Type B pancreatic cell (in vitro differentiated cells): ENCODE results near the gene EPG5. TPM values are rescaled to one million over a fixed set of nuclear protein-coding genes. Genes with fewer than 3 reads are reported as not detected.
"Not testable (repeated sequence)": the region's sequence is repeated elsewhere in the genome, so short reads cannot be mapped to it uniquely, and the experiment has no call there.

Source experiments
- DNase-seq: peaks from one replicate; pipeline ENCODE4 v3.0.0; 2021; ENCODE audit warnings: mixed read lengths; ENCODE audit not compliant: unreplicated experiment; ENCODE audit errors: extremely low spot score
- H3K27ac Mint-ChIP-seq: 2 replicates; pipeline ENCODE4 v1.8.0; 2021; ENCODE audit warnings: mild to moderate bottlenecking, mixed read lengths
- H3K27me3 Mint-ChIP-seq: 2 replicates; pipeline ENCODE4 v1.8.0; 2021; ENCODE audit warnings: mixed read lengths
- H3K36me3 Mint-ChIP-seq: 2 replicates; pipeline ENCODE4 v1.8.0; 2021; ENCODE audit warnings: mixed read lengths
- H3K4me1 Mint-ChIP-seq: one replicate; pipeline ENCODE4 v1.8.0; 2021; ENCODE audit warnings: mixed read lengths; ENCODE audit not compliant: unreplicated experiment
- H3K4me3 Mint-ChIP-seq: 2 replicates; pipeline ENCODE4 v1.8.0; 2021; ENCODE audit warnings: mild to moderate bottlenecking, mixed read lengths
- H3K9me3 Mint-ChIP-seq: 2 replicates; pipeline ENCODE4 v1.8.0; 2021; ENCODE audit warnings: mixed read lengths
- CTCF ChIP-seq: fragments of 200-600 bp; sonication (generic); conservative IDR thresholded peaks from 2 replicates; pipeline ENCODE4 v1.5.0; 2021; ENCODE audit warnings: antibody characterized with exemption, mild to moderate bottlenecking
- total RNA-seq: library from RNA; stranded (reverse); gene quantifications from 2 replicates; pipeline ENCODE4 v1.2.1, GENCODE V29; 2021; ENCODE audit warnings: low replicate concordance

EPG5 gene
- total RNA-seq, 1 donor from 2014 or later, result 27.9 TPM

GRCh38 chr18:45830917-45831316, 136.2 kb downstream of the EPG5 start:
- Mint-ChIP-seq H3K9me3 (no peaks in the 10 kb centered on the region), H3K27ac (no peak overlapping the region), H3K36me3 (no peaks in the 10 kb centered on the region), H3K27me3 (peaks cover 23% of the 10 kb centered on the region), H3K4me1 (peaks cover 30% of the 10 kb centered on the region), H3K4me3 (peak overlapping the region; percentile 9)
- no peak for TF ChIP-seq CTCF
- DNase-seq, result no peak

- H3K9me3 Mint-ChIP-seq, result no peaks in the 10 kb centered on the region
- no peak for DNase-seq
- TF ChIP-seq CTCF, result no peak
- peaks cover 12% of the 10 kb centered on the region for H3K27me3 Mint-ChIP-seq
- H3K36me3 Mint-ChIP-seq, result no peaks in the 10 kb centered on the region
- H3K27ac Mint-ChIP-seq, result peak overlapping the region; percentile 72
- peaks cover 33% of the 10 kb centered on the region for H3K4me1 Mint-ChIP-seq
- H3K4me3 Mint-ChIP-seq, result peak overlapping the region; percentile 73
These were observed 137.3 kb downstream of the EPG5 start for GRCh38 chr18:45829855-45830254.

- H3K27ac Mint-ChIP-seq, result peak overlapping the region; percentile 72
These were observed 138.0 kb downstream of the EPG5 start for GRCh38 chr18:45828917-45829811.

GRCh38 chr18:45826716-45827115, 140.4 kb downstream of the EPG5 start:
- peaks cover 28% of the 10 kb centered on the region for H3K4me1 Mint-ChIP-seq
- not testable (repeated sequence) for DNase-seq, H3K27ac Mint-ChIP-seq, H3K9me3 Mint-ChIP-seq, H3K27me3 Mint-ChIP-seq, H3K36me3 Mint-ChIP-seq, H3K4me3 Mint-ChIP-seq

More at GRCh38 chr18:45828917-45829811, 138.0 kb downstream of the EPG5 start:
- H3K9me3 Mint-ChIP-seq, result no peaks in the 10 kb centered on the region
- peaks cover 8% of the 10 kb centered on the region for H3K27me3 Mint-ChIP-seq
- peak overlapping the region; percentile 73 for H3K4me3 Mint-ChIP-seq
- peaks cover 35% of the 10 kb centered on the region for H3K4me1 Mint-ChIP-seq
- DNase-seq, result no peak
- no peak for TF ChIP-seq CTCF
- no peaks in the 10 kb centered on the region for H3K36me3 Mint-ChIP-seq

- Mint-ChIP-seq H3K4me3 (no peak overlapping the region), H3K9me3 (peaks cover 4% of the 10 kb centered on the region), H3K4me1 (peaks cover 28% of the 10 kb centered on the region), H3K36me3 (no peaks in the 10 kb centered on the region), H3K27me3 (no peaks in the 10 kb centered on the region), H3K27ac (no peak overlapping the region)
- TF ChIP-seq CTCF, result no peak
- DNase-seq, result no peak
These were observed 141.0 kb downstream of the EPG5 start for GRCh38 chr18:45826084-45826483.

- Mint-ChIP-seq H3K4me3 (no peak within 1 kb of the TSS), H3K27me3 (no peaks in the 10 kb centered on the region), H3K4me1 (peaks cover 28% of the 10 kb centered on the region), H3K36me3 (no peaks in the 10 kb centered on the region), H3K27ac (no peak within 1 kb of the TSS), H3K9me3 (peaks cover 4% of the 10 kb centered on the region)
- DNase-seq, result no peak
- no peak for TF ChIP-seq CTCF
These were observed 141.7 kb downstream of the EPG5 start, which contains the start of gene SIGLEC15 for GRCh38 chr18:45825258-45826044. Gene SIGLEC15 (plus strand): TSS chr18:45825675. CDS start chr18:45825729, 54 bp downstream.
